IMR-90 (cell line): ENCODE measurements around the gene TAGLN. TPM values are rescaled to one million over a fixed set of nuclear protein-coding genes. Genes with fewer than 3 reads are reported as not detected.

Experiments used
- ATAC-seq: fragments of 200-7000 bp; cut with Tn5 transposase; 2 replicates; pipeline ENCODE4 v1.9.1; 2020; ENCODE audit warnings: low read depth, mild to moderate bottlenecking, moderate library complexity
- BruUV-seq: library from RNA; stranded (reverse); fragments of 400-500 nt; replicated peaks from 2 replicates; lab custom pipeline; 2021; lab: Mats Ljungman, UMichigan
- CTCF ChIA-PET: fragments of 300-600 bp; formaldehyde crosslinking; extraction: SDS; loops from one replicate; lab custom pipeline; 2021; ENCODE audit warnings: antibody characterized with exemption; lab: Yijun Ruan, JAX
- POLR2A ChIA-PET: fragments of 300-600 bp; sonication (Branson Sonifier 250); formaldehyde crosslinking; loops from one replicate; lab custom pipeline; 2022; ENCODE audit warnings: antibody characterized with exemption; ENCODE audit not compliant: unreplicated experiment; lab: Charles Lee
- DNase-seq: peaks from one replicate; pipeline ENCODE4 v3.0.0; 2013
- H2AFZ ChIP-seq: replicated peaks from 2 replicates; pipeline ENCODE3; 2013; ENCODE audit warnings: low read length, mild to moderate bottlenecking; ENCODE audit not compliant: poor library complexity
- H2AK5ac ChIP-seq: 2 replicates; pipeline ENCODE4 v1.6.1; 2013; ENCODE audit warnings: low read depth, low read length, inconsistent platforms
- H2AK9ac ChIP-seq: replicated peaks from 2 replicates; pipeline ENCODE3; 2013; ENCODE audit warnings: mild to moderate bottlenecking, low read depth, low read length, moderate library complexity; ENCODE audit not compliant: poor library complexity
- H2BK120ac ChIP-seq: 2 replicates; pipeline ENCODE4 v1.6.1; 2013; ENCODE audit warnings: low read depth, low read length, inconsistent platforms
- H2BK15ac ChIP-seq: 3 replicates; pipeline ENCODE4 v1.6.1; 2013; ENCODE audit warnings: low read depth, low read length, inconsistent platforms
- H2BK20ac ChIP-seq: 2 replicates; pipeline ENCODE4 v1.6.1; 2013; ENCODE audit warnings: low read depth, mild to moderate bottlenecking, inconsistent platforms, low read length, moderate library complexity
- H2BK5ac ChIP-seq: 2 replicates; pipeline ENCODE4 v1.6.1; 2013; ENCODE audit warnings: mild to moderate bottlenecking, low read depth, low read length, inconsistent platforms; ENCODE audit not compliant: poor library complexity, severe bottlenecking
- H3K14ac ChIP-seq: replicated peaks from 2 replicates; pipeline ENCODE4 v1.6.1; 2013; ENCODE audit warnings: low read depth, low read length, inconsistent platforms
- H3K18ac ChIP-seq: 2 replicates; pipeline ENCODE4 v1.6.1; 2013; ENCODE audit warnings: low read depth, low read length, control low read depth
- H3K23ac ChIP-seq: 2 replicates; pipeline ENCODE4 v1.6.1; 2013; ENCODE audit warnings: low read depth, low read length, inconsistent platforms
- H3K27ac ChIP-seq: 2 replicates; pipeline ENCODE4 v1.5.1; 2013; ENCODE audit warnings: mild to moderate bottlenecking, control low read depth, low read length; ENCODE audit not compliant: insufficient read depth
- H3K27me3 ChIP-seq: 2 replicates; pipeline ENCODE4 v1.6.1; 2013; ENCODE audit warnings: low read length; ENCODE audit not compliant: control insufficient read depth, insufficient read depth
- H3K36me3 ChIP-seq: 2 replicates; pipeline ENCODE4 v1.6.1; 2013; ENCODE audit warnings: low read length, mixed read lengths; ENCODE audit not compliant: control insufficient read depth, insufficient read depth
- H3K4ac ChIP-seq: 2 replicates; pipeline ENCODE4 v1.6.1; 2013; ENCODE audit warnings: low read depth, low read length, inconsistent platforms
- H3K4me1 ChIP-seq: 2 replicates; pipeline ENCODE4 v1.6.1; 2013; ENCODE audit warnings: low read length, mixed read lengths; ENCODE audit not compliant: control insufficient read depth, insufficient read depth
- H3K4me2 ChIP-seq: 2 replicates; pipeline ENCODE4 v1.6.1; 2013; ENCODE audit warnings: low read depth, mild to moderate bottlenecking, control low read depth, low read length, moderate library complexity
- H3K4me3 ChIP-seq: 2 replicates; pipeline ENCODE4 v1.5.1; 2013; ENCODE audit warnings: low read depth, mild to moderate bottlenecking, control low read depth, low read length, moderate library complexity; ENCODE audit not compliant: insufficient read depth
- H3K56ac ChIP-seq: 2 replicates; pipeline ENCODE4 v1.6.1; 2013; ENCODE audit warnings: low read length, inconsistent platforms; ENCODE audit not compliant: insufficient read depth; ENCODE audit errors: extremely low read depth
- H3K79me1 ChIP-seq, 2 experiments: 2 replicates each; pipeline ENCODE4 v1.6.1; 2013; ENCODE audit warnings: low read length in 2 of 2, inconsistent platforms in 1 of 2, low read depth in 1 of 2
- H3K9ac ChIP-seq: 2 replicates; pipeline ENCODE4 v1.6.1; 2013; ENCODE audit warnings: low read depth, low read length, control low read depth
- H3K9me1 ChIP-seq: 2 replicates; pipeline ENCODE4 v1.6.1; 2013; ENCODE audit warnings: low read length, inconsistent platforms; ENCODE audit not compliant: insufficient read depth
- H3K9me3 ChIP-seq: 2 replicates; pipeline ENCODE4 v1.6.1; 2013; ENCODE audit warnings: low read length; ENCODE audit not compliant: control insufficient read depth, insufficient read depth
- H4K20me1 ChIP-seq: 2 replicates; pipeline ENCODE4 v1.6.1; 2013; ENCODE audit warnings: low read length, inconsistent platforms; ENCODE audit not compliant: insufficient read depth
- H4K5ac ChIP-seq: 2 replicates; pipeline ENCODE4 v1.6.1; 2013; ENCODE audit warnings: mild to moderate bottlenecking, low read depth, low read length, control low read depth
- H4K8ac ChIP-seq, 2 experiments: 2 replicates each; pipeline ENCODE4 v1.6.1; 2013; ENCODE audit warnings: low read depth in 2 of 2, low read length in 2 of 2, control low read depth in 1 of 2, inconsistent platforms in 1 of 2
- H4K91ac ChIP-seq: 2 replicates; pipeline ENCODE4 v1.6.1; 2013; ENCODE audit warnings: low read depth, low read length, inconsistent platforms; ENCODE audit not compliant: insufficient read depth
- CHD1 ChIP-seq: IDR thresholded peaks from 2 replicates; pipeline ENCODE4 v1.6.1; 2012; ENCODE audit warnings: low read depth, low read length, improper control_type of control experiment
- FOS ChIP-seq: fragments of 150-350 bp; IDR thresholded peaks from 2 replicates; pipeline ENCODE4 v1.6.1; 2016; ENCODE audit warnings: low read depth, low read length
- MAFK ChIP-seq: IDR thresholded peaks from 2 replicates; pipeline ENCODE4 v1.6.1; 2012; ENCODE audit warnings: low read depth, low read length, improper control_type of control experiment
- MAZ ChIP-seq: IDR thresholded peaks from 2 replicates; pipeline ENCODE4 v1.6.1; 2012; ENCODE audit warnings: low read depth, mild to moderate bottlenecking, low read length, improper control_type of control experiment, moderate library complexity, borderline replicate concordance
- MXI1 ChIP-seq: IDR thresholded peaks from 2 replicates; pipeline ENCODE4 v1.6.1; 2012; ENCODE audit warnings: low read depth, mild to moderate bottlenecking, low read length, moderate library complexity, borderline replicate concordance
- NFE2L2 ChIP-seq: fragments of 150-350 bp; IDR thresholded peaks from 2 replicates; pipeline ENCODE4 v1.6.1; 2016; ENCODE audit warnings: low read depth, mild to moderate bottlenecking, low read length
- POLR2A ChIP-seq: IDR thresholded peaks from 2 replicates; pipeline ENCODE4 v1.6.1; 2012; ENCODE audit warnings: mild to moderate bottlenecking, low read depth, low read length
- RAD21 ChIP-seq: IDR thresholded peaks from 2 replicates; pipeline ENCODE4 v1.6.1; 2012; ENCODE audit warnings: low read length, improper control_type of control experiment
- RCOR1 ChIP-seq: IDR thresholded peaks from 2 replicates; pipeline ENCODE4 v1.6.1; 2012; ENCODE audit warnings: mild to moderate bottlenecking, low read length, improper control_type of control experiment; ENCODE audit not compliant: insufficient replicate concordance
- SMC3 ChIP-seq: fragments of 150-350 bp; IDR thresholded peaks from 2 replicates; pipeline ENCODE4 v1.6.1; 2016; ENCODE audit warnings: low read depth, mild to moderate bottlenecking, antibody characterized with exemption, low read length, moderate library complexity
- WGBS, 2 experiments: methylation state at CpG; one replicate each; pipeline versions ENCODE4 v1.1.5 to v1.1.7; 2013; ENCODE audit warnings: missing lambda C conversion rate in 2 of 2; ENCODE audit not compliant: insufficient read length in 1 of 2; ENCODE audit errors: extremely low coverage in 2 of 2; 5-methylcytosine and 5-hydroxymethylcytosine counted together
- dilution Hi-C: fragments of 300-500 bp; cut with HindIII; formaldehyde crosslinking; loops from one replicate; pipeline ENCODE4 v1.14.3; 2018; ENCODE audit warnings: low sequenced_read_pairs; ENCODE audit not compliant: unreplicated experiment
- in situ Hi-C: fragments of 300-500 bp; cut with MboI; formaldehyde crosslinking; loops from 3 replicates; pipeline ENCODE4 v1.14.3; 2019; ENCODE audit warnings: low sequenced_read_pairs, inconsistent platforms, mixed read lengths
- intact Hi-C: fragments of 100-400 bp; cut with micrococcal nuclease; formaldehyde crosslinking; loops from 2 replicates; pipeline ENCODE4 v1.10.0; 2022
- polyA plus RNA-seq, 3 experiments: library from polyadenylated mRNA; depleted of rRNA; stranded (reverse); fragments of >200 nt; gene quantifications; 2 replicates each; pipeline ENCODE4 v1.2.3, GENCODE V29; 2012; ENCODE audit warnings: low replicate concordance in 1 of 3
- total RNA-seq: library from RNA; depleted of rRNA; stranded (reverse); fragments of >200 nt; gene quantifications from 2 replicates; pipeline ENCODE4 v1.2.3, GENCODE V29; 2012
- TF ChIP-seq, protein P1 (sequence below): conservative IDR thresholded peaks from 2 replicates; pipeline ENCODE4 v1.5.1; 2012; ENCODE audit warnings: mild to moderate bottlenecking, low read depth, low read length, improper control_type of control experiment

The TAGLN gene
- total and polyA plus RNA-seq, 2 of the 4 experiments (the other 2 are of a cell fraction): 2,558 to 3,760 TPM

GRCh38 chr11:117186431-117186761 is 12.8 kb upstream of the TAGLN start:
- Histone ChIP-seq H3K36me3 (peaks cover 64% of the 10 kb centered on the region), H3K4me2 (no peak overlapping the region), H4K20me1 (no peaks in the 10 kb centered on the region; the same call in 1 of the 2 replicates), H4K5ac (no peak overlapping the region), H3K4me1 (no peaks in the 10 kb centered on the region), H3K4me3 (no peak overlapping the region), H3K18ac (no peak overlapping the region), H2BK120ac (no peak overlapping the region), H2BK5ac (no peak overlapping the region), H2BK20ac (no peak overlapping the region), H2AK5ac (no peak overlapping the region), H3K23ac (no peak overlapping the region), H3K79me1 (peaks cover 2% of the 10 kb centered on the region in 2 experiments; a peak in 3 of 4 replicates), H2BK15ac (no peak overlapping the region), H3K27me3 (no peaks in the 10 kb centered on the region), H3K9me3 (no peaks in the 10 kb centered on the region), H4K8ac (no peak overlapping the region), H3K9ac (no peak overlapping the region), H3K56ac (no peak overlapping the region), H4K91ac (no peak overlapping the region), H3K14ac (no peak overlapping the region), H2AFZ (no peak overlapping the region), H3K4ac (no peak overlapping the region), H2AK9ac (no peak overlapping the region), H3K9me1 (no peaks in the 10 kb centered on the region), H3K27ac (no peak overlapping the region)
- no CpG with 5 or more reads among the region's 4 CpGs for WGBS, 2 experiments
- in situ Hi-C loops: no loop called here
- ChIA-PET CTCF (no interaction called here), POLR2A (no interaction called here)
- dilution Hi-C loops: no loop called here
- ATAC-seq (no peak), DNase-seq (no peak)
- TF ChIP-seq CHD1: no peak
- TF ChIP-seq RAD21: no peak
- TF ChIP-seq FOS: no peak
- no peak for TF ChIP-seq POLR2A
- TF ChIP-seq SMC3: no peak
- no peak for TF ChIP-seq RCOR1
- TF ChIP-seq NFE2L2: no peak
- TF ChIP-seq, protein P1, sequence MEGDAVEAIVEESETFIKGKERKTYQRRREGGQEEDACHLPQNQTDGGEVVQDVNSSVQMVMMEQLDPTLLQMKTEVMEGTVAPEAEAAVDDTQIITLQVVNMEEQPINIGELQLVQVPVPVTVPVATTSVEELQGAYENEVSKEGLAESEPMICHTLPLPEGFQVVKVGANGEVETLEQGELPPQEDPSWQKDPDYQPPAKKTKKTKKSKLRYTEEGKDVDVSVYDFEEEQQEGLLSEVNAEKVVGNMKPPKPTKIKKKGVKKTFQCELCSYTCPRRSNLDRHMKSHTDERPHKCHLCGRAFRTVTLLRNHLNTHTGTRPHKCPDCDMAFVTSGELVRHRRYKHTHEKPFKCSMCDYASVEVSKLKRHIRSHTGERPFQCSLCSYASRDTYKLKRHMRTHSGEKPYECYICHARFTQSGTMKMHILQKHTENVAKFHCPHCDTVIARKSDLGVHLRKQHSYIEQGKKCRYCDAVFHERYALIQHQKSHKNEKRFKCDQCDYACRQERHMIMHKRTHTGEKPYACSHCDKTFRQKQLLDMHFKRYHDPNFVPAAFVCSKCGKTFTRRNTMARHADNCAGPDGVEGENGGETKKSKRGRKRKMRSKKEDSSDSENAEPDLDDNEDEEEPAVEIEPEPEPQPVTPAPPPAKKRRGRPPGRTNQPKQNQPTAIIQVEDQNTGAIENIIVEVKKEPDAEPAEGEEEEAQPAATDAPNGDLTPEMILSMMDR: no peak
- no peak for TF ChIP-seq MAFK
- no peak for TF ChIP-seq MAZ
- TF ChIP-seq MXI1: no peak
- BruUV-seq: no TSS peak
- intact Hi-C loops: no loop called here
